ENCODE measurements around the gene C1QTNF5. TPM values are rescaled to one million over a fixed set of nuclear protein-coding genes. Genes with fewer than 3 reads are reported as not detected.

The C1QTNF5 gene
- total and polyA plus RNA-seq, 11 donors: 12.9 to 47.1 (median 20.0) TPM

GRCh38 chr11:119309953-119310681, 30.6 kb downstream of the C1QTNF5 start:
- TF ChIP-seq CTCF (IDR thresholded peaks at IDR 0.05) (no peak), POLR2A (IDR thresholded peaks at IDR 0.05) (no peak)
- peaks cover 0 to 7% (median 0%) of the 10 kb centered on the region in 9 donors for H3K27me3 ChIP-seq
- no peak for ATAC-seq
- peak overlapping the region in 2 of 12 donors; percentile 33 to 34 for H3K27ac ChIP-seq
- no peaks in the 10 kb centered on the region for H3K9me3 ChIP-seq
- no peak overlapping the region for H3K4me3 ChIP-seq
- DNase-seq: no peak
- H3K36me3 ChIP-seq: peaks cover 0 to 89% (median 73%) of the 10 kb centered on the region in 9 donors
- WGBS, 4 donors: 79 to 82% (median 82%) methylated on average over 17 of the region's 17 CpGs
- H3K4me1 ChIP-seq: peaks cover 0 to 17% (median 8%) of the 10 kb centered on the region in 12 donors
- intact Hi-C loops (cut with DNase I): loop anchor here in 1 of 10 donors (10.0 kb wide), 1 partner anchor 195 kb away; no protein-coding TSS in a partner anchor

GRCh38 chr11:119309411-119309810, 31.3 kb downstream of the C1QTNF5 start:
- Histone ChIP-seq H3K4me1 (peaks cover 0 to 10% (median 5%) of the 10 kb centered on the region in 12 donors), H3K4me3 (no peak overlapping the region), H3K27me3 (no peaks in the 10 kb centered on the region), H3K9me3 (no peaks in the 10 kb centered on the region), H3K27ac (peak overlapping the region in 1 of 12 donors; percentile 53), H3K36me3 (peaks cover 0 to 89% (median 68%) of the 10 kb centered on the region in 9 donors)
- DNase-seq: no peak
- no peak for TF ChIP-seq CTCF (IDR thresholded peaks at IDR 0.05)
- intact Hi-C loops (cut with DNase I): no loop called here
- 85 to 90% (median 88%) methylated on average over 11 of the region's 11 CpGs for WGBS, 4 donors
- no peak for ATAC-seq

GRCh38 chr11:119307974-119308373, 32.7 kb downstream of the C1QTNF5 start:
- Histone ChIP-seq H3K36me3 (peaks cover 0 to 95% (median 68%) of the 10 kb centered on the region in 9 donors), H3K27me3 (no peaks in the 10 kb centered on the region), H3K4me1 (peaks cover 0 to 10% (median 4%) of the 10 kb centered on the region in 12 donors), H3K27ac (peak overlapping the region in 6 of 12 donors; percentile 17 to 67 (median 37)), H3K4me3 (no peak overlapping the region), H3K9me3 (no peaks in the 10 kb centered on the region)
- intact Hi-C loops (cut with DNase I): no loop called here
- WGBS, 4 donors: 65 to 68% (median 65%) methylated on average over 5 of the region's 5 CpGs
- DNase-seq: no peak
- TF ChIP-seq CTCF (IDR thresholded peaks at IDR 0.05): no peak
- TF ChIP-seq POLR2A (IDR thresholded peaks at IDR 0.05): no peak
- ATAC-seq: no peak

- H3K27me3 ChIP-seq: no peaks in the 10 kb centered on the region
- DNase-seq (no peak), ATAC-seq (no peak)
- H3K27ac ChIP-seq: peak overlapping the region in 8 of 12 donors; percentile 3 to 78 (median 47)
- peaks cover 0 to 10% (median 4%) of the 10 kb centered on the region in 12 donors for H3K4me1 ChIP-seq
- H3K9me3 ChIP-seq: no peaks in the 10 kb centered on the region
- intact Hi-C loops (cut with DNase I): no loop called here
- WGBS, 4 donors: 20 to 85% (median 65%) methylated on average over 1 of the region's 1 CpG
- H3K4me3 ChIP-seq: no peak overlapping the region
- H3K36me3 ChIP-seq: peaks cover 0 to 95% (median 68%) of the 10 kb centered on the region in 9 donors
- no peak for TF ChIP-seq POLR2A (IDR thresholded peaks at IDR 0.05)
- peak in 4 of 12 donors; percentile 10 to 33 (median 26) for TF ChIP-seq CTCF (IDR thresholded peaks at IDR 0.05)
These were observed 33.5 kb downstream of the C1QTNF5 start for GRCh38 chr11:119307219-119307618.

Measured in heart left ventricle (tissue), 16 donors.